Stimulated activated CD4-positive, alpha-beta T cell treated with anti-CD3 and anti-CD28 coated beads, Interleukin-4, amount 100 ng/mL, for 1 hour (primary cell): ENCODE data around the gene POLR3E.

Source experiments
- DNase-seq: peaks from one replicate; pipeline ENCODE4 v3.0.0-alpha.2; 2020

The POLR3E gene

GRCh38 chr16:22369221-22369811, 72.1 kb downstream of the POLR3E start:
- no peak for DNase-seq

GRCh38 chr16:22370038-22370820, 73.0 kb downstream of the POLR3E start:
- DNase-seq: no peak

DNA sequence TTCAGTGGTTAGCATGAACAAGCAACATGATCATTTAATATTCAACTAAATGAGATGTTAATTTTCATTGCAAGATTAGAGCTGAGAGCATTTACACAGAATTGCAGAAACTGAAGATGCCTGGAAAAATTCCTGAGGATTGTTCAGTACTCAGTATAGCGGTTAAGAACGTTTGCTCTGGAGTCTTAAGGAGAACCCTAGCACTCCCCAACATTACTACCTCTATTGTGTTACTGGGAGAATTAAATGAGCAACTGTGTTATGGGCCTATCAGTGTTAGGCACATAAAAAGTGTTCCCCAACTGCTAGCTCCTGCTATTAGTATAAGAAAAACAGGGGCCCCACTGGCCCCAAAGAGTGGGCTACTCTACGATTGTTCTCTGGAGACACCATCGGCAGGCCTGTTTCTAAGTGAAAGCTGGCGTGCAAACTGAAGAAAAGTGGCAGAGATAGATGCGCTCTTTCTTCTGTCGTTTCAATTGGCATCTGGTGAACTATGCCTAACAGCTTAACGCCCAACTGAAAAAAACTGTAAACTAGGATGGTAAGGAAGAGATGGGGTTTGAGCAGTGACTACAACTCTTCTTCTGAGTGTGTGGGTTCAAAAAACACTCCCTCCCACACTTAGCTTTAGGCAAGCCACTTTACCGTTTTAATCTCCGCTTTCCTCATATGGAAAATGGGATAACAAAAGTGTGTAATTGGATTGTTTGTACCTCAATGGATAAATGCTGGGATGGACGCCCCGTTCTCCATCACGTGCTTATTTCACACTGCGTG, 75.9 kb downstream of the POLR3E start:
- no peak for DNase-seq

DNA sequence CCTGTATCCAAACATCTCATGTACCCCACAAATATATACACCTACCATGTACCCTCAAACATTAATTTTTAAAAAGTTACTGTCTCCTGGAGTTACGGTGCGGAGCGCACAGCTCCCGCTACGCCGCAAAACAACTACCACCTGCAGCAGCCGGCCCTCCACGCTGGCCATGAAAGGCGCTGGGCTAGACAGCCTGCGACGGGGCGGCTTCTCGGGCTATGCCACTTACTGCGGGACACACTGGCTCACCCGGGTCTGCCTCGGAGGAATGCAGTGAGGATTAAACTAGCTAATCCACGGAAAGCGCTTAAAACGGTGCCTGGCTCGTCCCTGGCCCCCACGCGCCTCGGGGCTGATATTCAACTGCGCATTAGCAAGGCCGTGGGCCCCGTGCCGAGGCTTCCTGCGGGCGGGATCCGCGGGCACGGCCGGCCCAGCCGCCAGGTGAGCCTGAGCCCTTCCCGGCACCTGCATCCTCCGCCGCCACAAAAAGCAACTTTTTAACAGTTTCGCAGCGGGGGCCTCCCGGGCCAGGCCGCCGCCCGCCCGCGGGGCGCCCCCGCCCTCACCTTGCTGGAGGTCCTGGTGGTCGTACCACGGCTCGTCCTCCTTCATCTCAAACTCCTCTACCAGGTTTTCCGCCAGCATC, 76.6 kb downstream of the POLR3E start:
- peak; percentile 47 for DNase-seq

GRCh38 chr16:22374311-22375116, 77.3 kb downstream of the POLR3E start, which contains the start of gene CDR2:
CDR2 (minus strand) TSS chr16:22374619; CDS start chr16:22374309, 310 bp downstream.
- peak; percentile 97 for DNase-seq

DNA sequence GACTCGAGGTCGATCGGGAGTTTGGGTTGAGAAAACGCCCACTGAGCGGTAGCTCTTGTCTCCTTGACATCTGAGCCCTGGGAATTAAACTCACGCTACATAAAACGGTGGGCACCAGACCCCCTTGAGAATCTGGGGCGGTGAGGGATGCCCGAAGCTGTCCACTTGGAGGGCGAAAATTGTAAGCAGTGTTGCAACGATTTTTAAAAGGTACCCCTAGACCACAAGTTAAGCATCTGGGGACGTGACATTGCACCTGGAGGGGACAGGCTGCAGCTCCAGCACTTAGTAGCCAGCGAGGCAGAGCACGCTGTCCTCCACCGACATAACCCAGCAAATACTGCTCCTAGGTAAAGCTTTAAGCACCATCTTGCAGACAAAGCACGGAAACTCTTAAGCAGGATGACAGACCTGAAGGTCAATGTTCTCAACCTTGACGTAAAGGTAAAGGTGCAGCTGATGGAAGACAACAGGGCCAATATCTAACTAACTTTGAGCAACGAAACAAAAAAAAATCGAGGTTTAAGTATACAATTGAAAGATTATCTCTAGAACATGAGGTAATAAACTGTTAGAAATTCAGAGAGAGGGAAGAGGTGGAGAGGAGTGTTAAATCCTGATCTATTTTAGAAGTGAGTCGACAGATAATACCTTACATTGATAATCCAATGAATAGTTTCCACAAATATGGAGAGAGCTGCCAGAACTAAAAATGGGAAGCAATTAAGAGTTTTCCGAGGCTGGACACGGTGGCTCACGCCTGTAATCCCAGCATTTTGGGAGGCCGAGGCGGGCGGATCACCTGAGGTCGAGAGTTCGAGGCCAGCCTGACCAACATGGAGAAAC, 78.1 kb downstream of the POLR3E start:
- no peak for DNase-seq

- DNase-seq: no peak
Measured at GRCh38 chr16:22375963-22376640, 78.9 kb downstream of the POLR3E start.

DNA sequence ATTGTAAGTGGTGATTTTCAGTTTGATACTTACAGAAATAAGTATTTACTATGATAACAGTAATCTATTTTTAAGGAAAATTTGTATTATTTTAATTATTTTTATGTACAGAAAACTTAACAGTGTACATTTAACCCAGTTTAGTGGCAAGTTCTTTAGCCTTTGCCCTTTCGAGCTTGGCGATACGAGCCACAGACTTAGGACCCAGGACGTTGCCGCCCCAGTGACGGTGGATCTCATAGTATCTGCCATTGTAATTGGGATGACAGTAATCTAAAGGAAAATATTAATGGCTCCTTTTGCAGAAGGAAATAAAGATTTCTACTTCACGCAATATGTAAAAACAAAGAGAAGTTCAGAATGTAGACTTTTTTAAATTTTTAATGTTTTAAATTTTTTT, 82.4 kb downstream of the POLR3E start:
- DNase-seq: no peak

DNA sequence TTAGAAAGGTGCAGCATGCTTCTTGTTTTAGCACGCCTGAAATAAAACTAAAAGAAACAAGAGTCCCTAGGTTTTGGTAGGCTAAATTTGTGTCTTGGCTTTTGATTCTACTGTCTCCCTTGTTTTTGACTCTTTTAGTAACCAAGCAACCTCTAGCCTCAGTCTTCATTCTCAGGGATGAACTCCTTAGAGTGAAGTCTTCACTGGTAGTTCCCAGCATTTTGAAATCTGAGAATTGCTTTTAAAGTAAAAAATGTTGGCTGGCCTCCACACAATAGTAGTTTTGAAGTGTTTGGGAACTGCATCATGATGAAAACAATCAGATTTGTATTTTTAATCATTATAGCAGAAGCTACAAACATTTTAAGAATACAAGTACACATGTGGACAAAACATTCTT, 83.3 kb downstream of the POLR3E start:
- DNase-seq: no peak

GRCh38 chr16:22381392-22381791, 84.2 kb downstream of the POLR3E start:
- no peak for DNase-seq

DNA sequence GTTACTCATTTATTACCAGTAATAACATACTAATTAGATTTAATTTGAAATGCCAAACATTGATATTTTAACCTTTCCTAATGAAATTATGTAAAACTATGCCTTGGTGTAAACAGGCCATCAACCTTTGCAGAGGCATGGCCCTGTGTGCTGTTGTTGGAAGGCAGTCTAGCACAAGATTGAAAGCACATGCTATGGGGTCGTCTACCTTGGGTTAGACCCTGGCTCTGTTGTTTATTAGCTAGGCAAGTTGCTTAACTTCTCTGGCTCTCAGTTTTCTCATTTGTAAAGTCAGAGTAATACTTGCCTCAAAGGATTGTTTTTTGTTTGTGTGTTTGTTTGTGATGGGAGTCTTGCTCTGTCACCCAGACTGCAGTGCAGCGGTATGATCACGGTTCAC, 86.6 kb downstream of the POLR3E start:
- DNase-seq: no peak
